ENCODE results near the gene PEX14. TPM values are rescaled to one million over a fixed set of nuclear protein-coding genes. Genes with fewer than 3 reads are reported as not detected.

Gene PEX14
- total RNA-seq, 4 donors from 2014 or later: 10.1 to 22.7 (median 15.1) TPM

- peak overlapping the region; percentile 56 to 95 (median 92) for H3K27ac ChIP-seq
- H3K4me3 ChIP-seq: no peak overlapping the region
- 37% methylated on average over 3 of the region's 12 CpGs; no CpG with 5 or more reads in 1 of the 2 donors for WGBS, 2 donors (ENCODE audit: low coverage in 1 of 2)
- H3K4me1 ChIP-seq: peaks cover 0 to 100% (median 45%) of the 10 kb centered on the region in 3 donors
- ATAC-seq: no peak
- no peak for TF ChIP-seq POLR2A (IDR thresholded peaks at IDR 0.05)
- H3K36me3 ChIP-seq: peaks cover 0 to 9% of the 10 kb centered on the region in 2 donors
- no peaks in the 10 kb centered on the region for H3K27me3 ChIP-seq
- H3K9me3 ChIP-seq: no peaks in the 10 kb centered on the region
Observed at GRCh38 chr1:10669570-10669969, 194.8 kb downstream of the PEX14 start.

GRCh38 chr1:10670190-10670589, 195.4 kb downstream of the PEX14 start:
- Histone ChIP-seq H3K9me3 (no peaks in the 10 kb centered on the region), H3K36me3 (peaks cover 0 to 3% of the 10 kb centered on the region in 2 donors), H3K4me3 (no peak overlapping the region), H3K27ac (peak overlapping the region; percentile 56 to 95 (median 92)), H3K4me1 (peaks cover 0 to 100% (median 45%) of the 10 kb centered on the region in 3 donors), H3K27me3 (no peaks in the 10 kb centered on the region)
- no peak for ATAC-seq
- TF ChIP-seq POLR2AphosphoS5 (IDR thresholded peaks at IDR 0.05) (no peak), CTCF (IDR thresholded peaks at IDR 0.05) (no peak), POLR2A (IDR thresholded peaks at IDR 0.05) (no peak), EP300 (IDR thresholded peaks at IDR 0.05) (no peak)
- WGBS, 2 donors (ENCODE audit: low coverage in 1 of 2): 66 to 100% methylated on average over 1 to 3 of the region's 10 CpGs

- no peaks in the 10 kb centered on the region for H3K9me3 ChIP-seq
- WGBS, 2 donors (ENCODE audit: low coverage in 1 of 2): 45 to 70% methylated on average over 9 to 17 of the region's 18 CpGs
- no peak overlapping the region for H3K4me3 ChIP-seq
- TF ChIP-seq POLR2AphosphoS5 (IDR thresholded peaks at IDR 0.05) (peak; percentile 10), CTCF (IDR thresholded peaks at IDR 0.05) (no peak), EP300 (IDR thresholded peaks at IDR 0.05) (no peak), POLR2A (IDR thresholded peaks at IDR 0.05) (no peak)
- no peaks in the 10 kb centered on the region for H3K27me3 ChIP-seq
- H3K36me3 ChIP-seq: no peaks in the 10 kb centered on the region
- H3K27ac ChIP-seq: peak overlapping the region in 3 of 4 donors; percentile 90 to 95 (median 93)
- H3K4me1 ChIP-seq: peaks cover 0 to 100% (median 48%) of the 10 kb centered on the region in 3 donors
- no peak for ATAC-seq
Observed at GRCh38 chr1:10671090-10671489, 196.3 kb downstream of the PEX14 start.

GRCh38 chr1:10671622-10672342, 197.0 kb downstream of the PEX14 start:
- Histone ChIP-seq H3K4me3 (no peak overlapping the region), H3K9me3 (no peaks in the 10 kb centered on the region), H3K36me3 (no peaks in the 10 kb centered on the region), H3K4me1 (peaks cover 0 to 100% (median 55%) of the 10 kb centered on the region in 3 donors), H3K27ac (peak overlapping the region in 3 of 4 donors; percentile 90 to 95 (median 93)), H3K27me3 (no peaks in the 10 kb centered on the region)
- ATAC-seq: no peak
- no peak for TF ChIP-seq POLR2AphosphoS5 (IDR thresholded peaks at IDR 0.05)
- 30 to 62% methylated on average over 2 to 11 of the region's 27 CpGs for WGBS, 2 donors (ENCODE audit: low coverage in 1 of 2)

GRCh38 chr1:10672343-10673050, 197.7 kb downstream of the PEX14 start:
- WGBS, 2 donors (ENCODE audit: low coverage in 1 of 2): 82 to 87% methylated on average over 13 to 33 of the region's 35 CpGs
- ATAC-seq: no peak
- Histone ChIP-seq H3K36me3 (no peaks in the 10 kb centered on the region), H3K27me3 (no peaks in the 10 kb centered on the region), H3K9me3 (no peaks in the 10 kb centered on the region), H3K4me3 (no peak overlapping the region), H3K27ac (peak overlapping the region in 3 of 4 donors; percentile 90 to 95 (median 93)), H3K4me1 (peaks cover 0 to 100% (median 56%) of the 10 kb centered on the region in 3 donors)
- no peak for TF ChIP-seq POLR2A (IDR thresholded peaks at IDR 0.05)
- no peak for TF ChIP-seq CTCF (IDR thresholded peaks at IDR 0.05)
- no peak for TF ChIP-seq POLR2AphosphoS5 (IDR thresholded peaks at IDR 0.05)
- no peak for TF ChIP-seq EP300 (IDR thresholded peaks at IDR 0.05)

Data from gastroesophageal sphincter (tissue), 4 donors.